GM18870 (cell line): ENCODE results near the gene SUPT6H.

Experiments
- ATAC-seq: cut with Tn5 transposase; IDR thresholded peaks from one replicate; pipeline ENCODE4 v1.9.1; 2021; ENCODE audit warnings: moderate library complexity; ENCODE audit not compliant: unreplicated experiment

Gene SUPT6H

DNA sequence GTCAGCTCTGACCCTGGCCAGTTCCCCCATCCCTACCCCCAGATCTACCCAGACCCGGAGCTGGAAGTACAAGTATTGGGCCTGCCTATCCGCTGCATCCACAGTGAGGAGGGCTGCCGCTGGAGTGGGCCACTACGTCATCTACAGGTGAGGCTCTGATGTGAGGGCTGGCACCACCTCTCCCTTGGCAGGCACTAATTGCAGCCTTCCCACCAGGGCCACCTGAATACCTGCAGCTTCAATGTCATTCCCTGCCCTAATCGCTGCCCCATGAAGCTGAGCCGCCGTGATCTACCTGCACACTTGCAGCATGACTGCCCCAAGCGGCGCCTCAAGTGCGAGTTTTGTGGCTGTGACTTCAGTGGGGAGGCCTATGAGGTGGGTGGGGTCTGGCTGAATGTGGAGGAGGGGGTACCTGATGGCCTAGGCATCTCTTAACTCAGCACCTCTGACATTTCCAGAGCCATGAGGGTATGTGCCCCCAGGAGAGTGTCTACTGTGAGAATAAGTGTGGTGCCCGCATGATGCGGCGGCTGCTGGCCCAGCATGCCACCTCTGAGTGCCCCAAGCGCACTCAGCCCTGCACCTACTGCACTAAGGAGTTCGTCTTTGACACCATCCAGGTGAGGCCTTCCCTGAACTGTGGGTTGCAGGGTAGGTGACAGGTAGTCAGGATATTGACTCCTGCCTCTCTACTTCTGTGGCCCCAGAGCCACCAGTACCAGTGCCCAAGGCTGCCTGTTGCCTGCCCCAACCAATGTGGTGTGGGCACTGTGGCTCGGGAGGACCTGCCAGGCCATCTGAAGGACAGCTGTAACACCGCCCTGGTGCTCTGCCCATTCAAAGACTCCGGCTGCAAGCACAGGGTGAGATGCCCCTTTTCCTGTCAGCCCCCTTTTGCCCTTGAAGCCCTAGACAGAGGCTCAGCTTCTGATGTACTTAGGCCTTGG is 86.1 kb downstream of the SUPT6H start:
- no peak for ATAC-seq

DNA sequence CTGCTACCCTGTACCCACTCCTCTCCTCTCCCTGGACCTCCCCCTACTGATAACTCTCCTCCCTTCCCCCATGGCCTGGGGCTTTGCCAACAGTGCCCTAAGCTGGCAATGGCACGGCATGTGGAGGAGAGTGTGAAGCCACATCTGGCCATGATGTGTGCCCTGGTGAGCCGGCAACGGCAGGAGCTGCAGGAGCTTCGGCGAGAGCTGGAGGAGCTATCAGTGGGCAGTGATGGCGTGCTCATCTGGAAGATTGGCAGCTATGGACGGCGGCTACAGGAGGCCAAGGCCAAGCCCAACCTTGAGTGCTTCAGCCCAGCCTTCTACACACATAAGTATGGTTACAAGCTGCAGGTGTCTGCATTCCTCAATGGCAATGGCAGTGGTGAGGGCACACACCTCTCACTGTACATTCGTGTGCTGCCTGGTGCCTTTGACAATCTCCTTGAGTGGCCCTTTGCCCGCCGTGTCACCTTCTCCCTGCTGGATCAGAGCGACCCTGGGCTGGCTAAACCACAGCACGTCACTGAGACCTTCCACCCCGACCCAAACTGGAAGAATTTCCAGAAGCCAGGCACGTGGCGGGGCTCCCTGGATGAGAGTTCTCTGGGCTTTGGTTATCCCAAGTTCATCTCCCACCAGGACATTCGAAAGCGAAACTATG is 87.0 kb downstream of the SUPT6H start:
- ATAC-seq, result no peak

DNA sequence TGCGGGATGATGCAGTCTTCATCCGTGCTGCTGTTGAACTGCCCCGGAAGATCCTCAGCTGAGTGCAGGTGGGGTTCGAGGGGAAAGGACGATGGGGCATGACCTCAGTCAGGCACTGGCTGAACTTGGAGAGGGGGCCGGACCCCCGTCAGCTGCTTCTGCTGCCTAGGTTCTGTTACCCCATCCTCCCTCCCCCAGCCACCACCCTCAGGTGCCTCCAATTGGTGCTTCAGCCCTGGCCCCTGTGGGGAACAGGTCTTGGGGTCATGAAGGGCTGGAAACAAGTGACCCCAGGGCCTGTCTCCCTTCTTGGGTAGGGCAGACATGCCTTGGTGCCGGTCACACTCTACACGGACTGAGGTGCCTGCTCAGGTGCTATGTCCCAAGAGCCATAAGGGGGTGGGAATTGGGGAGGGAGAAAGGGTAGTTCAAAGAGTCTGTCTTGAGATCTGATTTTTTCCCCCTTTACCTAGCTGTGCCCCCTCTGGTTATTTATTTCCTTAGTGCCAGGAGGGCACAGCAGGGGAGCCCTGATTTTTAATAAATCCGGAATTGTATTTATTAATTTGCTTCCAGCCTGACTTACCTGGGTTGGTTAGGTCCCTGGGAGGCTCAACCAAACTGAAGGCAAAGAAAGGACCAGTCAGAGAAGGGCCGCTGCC is 87.6 kb downstream of the SUPT6H start:
- no peak for ATAC-seq

DNA sequence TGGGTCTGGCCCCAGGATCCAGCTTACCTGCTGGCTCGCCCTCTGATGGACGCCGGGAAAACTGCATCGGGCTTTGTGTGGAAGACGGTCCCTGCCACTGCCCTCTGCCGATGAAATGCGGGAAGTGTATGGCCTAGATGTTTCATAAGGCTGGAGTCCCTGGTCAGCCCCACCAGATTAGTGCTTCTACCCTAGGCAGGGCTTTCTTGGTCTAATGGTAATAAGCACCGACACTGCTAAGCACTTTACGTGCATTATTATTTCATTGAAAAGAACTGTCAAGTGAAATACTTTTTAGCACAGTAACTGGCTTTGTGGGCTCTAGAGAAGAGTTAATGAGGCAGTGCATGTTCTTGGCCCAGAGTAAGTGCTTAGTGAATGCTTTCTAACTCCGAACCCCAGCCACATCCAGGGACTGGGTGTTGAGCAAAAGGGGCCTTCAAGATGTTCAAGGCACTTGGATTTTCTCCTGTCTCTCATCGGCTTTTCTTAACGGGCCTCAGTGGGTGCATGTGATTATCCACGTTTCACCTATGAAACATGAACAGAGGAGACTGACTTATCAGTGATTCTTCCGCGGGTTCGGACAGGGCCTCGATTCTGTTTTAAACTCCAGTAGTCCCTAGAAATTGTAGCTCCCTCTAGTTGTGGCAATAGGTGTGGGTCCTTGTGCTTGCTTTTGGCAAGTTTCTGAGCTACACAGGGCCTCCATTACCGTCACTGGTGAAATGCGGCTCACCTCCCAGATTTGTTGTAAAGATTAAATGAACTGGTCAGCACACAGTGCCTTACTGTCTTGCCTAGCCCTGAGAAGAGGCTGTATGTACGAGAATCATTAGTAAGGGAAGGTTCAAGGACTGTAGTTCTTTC is 88.4 kb downstream of the SUPT6H start:
- no peak for ATAC-seq

DNA sequence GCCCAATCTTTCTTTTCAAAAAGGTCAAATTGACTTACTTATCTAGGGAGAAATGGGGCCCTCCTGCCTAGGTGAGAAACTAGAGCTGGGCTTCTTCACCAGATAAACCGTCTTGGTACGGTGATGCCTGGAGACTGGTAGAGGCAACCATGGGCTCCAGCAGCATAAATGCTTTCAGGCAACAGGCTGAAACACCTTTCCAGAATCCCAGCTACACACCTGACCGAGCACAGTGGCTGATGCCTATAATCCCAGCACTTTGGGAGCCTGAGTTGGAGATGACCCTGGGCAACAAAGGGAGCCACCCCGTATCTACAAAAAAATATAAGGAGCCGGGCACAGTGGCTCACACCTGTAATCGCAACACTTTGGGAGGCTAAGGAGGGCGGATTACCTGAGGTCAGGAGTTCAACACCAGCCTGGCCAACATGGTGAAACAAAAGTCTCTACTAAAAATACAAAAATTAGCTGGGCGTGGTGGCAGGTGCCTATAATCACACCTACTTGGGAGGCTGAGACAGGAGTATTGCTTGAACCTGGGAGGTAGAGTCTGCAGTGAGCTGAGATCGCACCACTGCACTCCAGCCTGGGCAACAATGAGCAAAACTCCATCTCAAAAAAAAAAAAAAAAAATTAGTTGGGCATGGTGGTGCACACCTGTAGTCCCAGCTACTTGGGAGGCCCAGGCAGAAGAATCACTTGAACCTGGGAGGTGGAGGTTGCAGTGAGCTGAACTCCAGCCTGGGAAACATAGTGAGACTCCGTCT is 89.8 kb downstream of the SUPT6H start:
- ATAC-seq, result no peak
